Rectal smooth muscle tissue (tissue), 1 donor: ENCODE results near the gene TREML1.

ENCODE experiments used
- H3K27ac ChIP-seq: one replicate; pipeline ENCODE4 v1.7.0; 2013; ENCODE audit warnings: low read depth, low read length, inconsistent platforms
- H3K27me3 ChIP-seq: one replicate; pipeline ENCODE4 v1.7.0; 2013; ENCODE audit warnings: low read length; ENCODE audit not compliant: control insufficient read depth, insufficient read depth
- H3K36me3 ChIP-seq: one replicate; pipeline ENCODE4 v1.7.0; 2013; ENCODE audit warnings: low read length; ENCODE audit not compliant: control insufficient read depth, insufficient read depth
- H3K4me1 ChIP-seq: one replicate; pipeline ENCODE4 v1.7.0; 2013; ENCODE audit warnings: low read length; ENCODE audit not compliant: control insufficient read depth, insufficient read depth
- H3K4me3 ChIP-seq: one replicate; pipeline ENCODE4 v1.7.0; 2013; ENCODE audit warnings: low read length
- H3K9ac ChIP-seq: one replicate; pipeline ENCODE4 v1.7.0; 2013; ENCODE audit warnings: low read length

The TREML1 gene

DNA sequence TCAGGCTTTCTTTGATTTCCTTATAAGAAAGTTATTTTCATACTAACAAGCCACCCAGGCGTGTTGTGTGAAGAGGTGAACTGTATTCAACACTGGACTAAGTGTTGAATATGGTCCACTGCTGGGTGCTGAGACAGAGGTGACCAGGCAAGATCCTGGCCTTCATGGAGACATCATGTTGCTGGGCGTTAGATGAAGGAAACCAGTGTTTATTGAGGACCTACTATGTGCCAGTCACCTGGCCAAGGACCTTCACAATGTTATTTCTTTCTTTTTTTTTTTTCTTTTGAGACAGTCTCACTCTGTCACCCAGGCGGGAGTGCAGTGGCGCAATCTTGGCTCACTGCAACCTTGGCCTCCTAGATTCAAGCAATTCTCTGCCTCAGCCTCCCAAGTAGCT is 1.9 kb upstream of the TREML1 start:
- Histone ChIP-seq H3K27ac (no peak overlapping the region), H3K4me1 (no peaks in the 10 kb centered on the region), H3K4me3 (no peak overlapping the region), H3K36me3 (no peaks in the 10 kb centered on the region), H3K27me3 (no peaks in the 10 kb centered on the region), H3K9ac (no peak overlapping the region)

DNA sequence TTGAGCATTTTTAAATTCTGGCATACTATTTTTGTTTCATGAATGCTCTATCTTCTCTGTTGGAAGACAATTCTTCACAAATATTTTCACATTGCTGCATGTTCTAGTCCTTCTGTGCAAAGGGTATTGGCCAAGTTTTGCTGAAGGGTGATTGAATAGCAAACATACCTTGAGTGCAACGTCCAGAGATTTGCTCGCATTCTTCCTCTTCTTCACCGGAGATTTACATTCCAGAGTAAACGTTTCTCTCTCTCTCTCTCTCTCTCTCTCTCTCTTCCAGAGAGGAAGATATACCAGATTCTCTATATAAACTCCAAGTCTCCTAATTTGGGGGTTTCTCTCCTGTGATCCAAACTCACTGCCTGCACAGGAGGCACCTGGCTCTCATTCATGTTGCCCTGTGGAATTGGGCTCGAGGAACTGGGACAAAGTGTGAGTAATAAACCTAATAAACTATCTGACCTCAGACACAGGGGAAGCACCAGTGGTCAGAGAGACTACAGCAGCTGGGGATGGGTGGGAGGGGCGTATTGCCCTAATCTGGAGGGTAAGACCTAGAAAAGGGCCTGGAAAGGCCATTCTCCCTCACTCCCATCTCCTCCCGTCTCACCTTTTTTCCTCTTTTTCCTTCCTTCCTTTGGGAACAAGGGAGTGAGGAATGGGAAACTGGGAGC is 1.1 kb upstream of the TREML1 start:
- Histone ChIP-seq H3K4me3 (no peak overlapping the region), H3K27ac (no peak overlapping the region), H3K27me3 (no peaks in the 10 kb centered on the region), H3K36me3 (no peaks in the 10 kb centered on the region), H3K4me1 (no peaks in the 10 kb centered on the region), H3K9ac (no peak overlapping the region)

DNA sequence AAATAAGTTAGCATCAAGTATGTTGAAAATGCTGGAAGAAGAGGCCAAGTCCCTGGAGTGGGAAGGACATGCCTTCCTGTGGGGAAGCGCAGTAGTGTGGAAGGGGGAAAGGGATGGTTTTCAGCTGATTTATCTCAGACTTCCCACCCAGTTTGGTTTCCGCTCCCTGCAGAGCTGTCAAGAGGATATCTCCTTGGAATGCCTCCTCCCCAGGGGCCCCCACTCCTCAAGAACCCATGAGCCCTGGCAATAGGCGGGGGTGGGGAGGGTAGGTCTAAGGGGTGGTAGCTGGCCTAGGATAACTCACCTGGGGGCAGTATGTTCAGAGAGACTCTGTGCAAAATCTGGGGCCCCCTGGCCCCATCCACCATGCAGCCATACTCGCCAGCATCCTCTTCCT is 696 bp downstream of the TREML1 start:
- no peak overlapping the region for H3K27ac ChIP-seq
- H3K36me3 ChIP-seq: no peaks in the 10 kb centered on the region
- H3K9ac ChIP-seq: no peak overlapping the region
- no peaks in the 10 kb centered on the region for H3K4me1 ChIP-seq
- no peak overlapping the region for H3K4me3 ChIP-seq
- H3K27me3 ChIP-seq: no peaks in the 10 kb centered on the region

DNA sequence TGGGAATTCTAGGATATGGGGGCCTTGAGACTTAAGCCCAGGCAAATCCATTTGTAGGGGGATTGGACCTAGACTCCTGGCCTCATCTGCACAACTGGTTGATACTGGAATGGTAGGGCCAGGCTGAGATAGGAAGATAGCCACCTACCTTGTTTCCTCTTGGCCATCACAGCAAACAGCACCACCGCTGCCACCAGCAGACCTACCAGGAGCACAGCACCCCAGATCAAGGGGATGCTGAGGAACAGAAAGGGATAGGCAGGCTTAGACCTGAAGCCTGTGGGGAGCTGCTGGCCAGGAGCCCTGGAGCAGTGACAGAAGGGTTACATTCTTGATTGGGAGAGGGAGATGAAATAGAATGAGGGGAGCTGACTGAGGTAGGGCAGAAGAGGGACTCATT is 3.5 kb downstream of the TREML1 start:
- Histone ChIP-seq H3K4me3 (no peak overlapping the region), H3K9ac (no peak overlapping the region), H3K36me3 (no peaks in the 10 kb centered on the region), H3K27ac (no peak overlapping the region), H3K4me1 (no peaks in the 10 kb centered on the region), H3K27me3 (no peaks in the 10 kb centered on the region)

DNA sequence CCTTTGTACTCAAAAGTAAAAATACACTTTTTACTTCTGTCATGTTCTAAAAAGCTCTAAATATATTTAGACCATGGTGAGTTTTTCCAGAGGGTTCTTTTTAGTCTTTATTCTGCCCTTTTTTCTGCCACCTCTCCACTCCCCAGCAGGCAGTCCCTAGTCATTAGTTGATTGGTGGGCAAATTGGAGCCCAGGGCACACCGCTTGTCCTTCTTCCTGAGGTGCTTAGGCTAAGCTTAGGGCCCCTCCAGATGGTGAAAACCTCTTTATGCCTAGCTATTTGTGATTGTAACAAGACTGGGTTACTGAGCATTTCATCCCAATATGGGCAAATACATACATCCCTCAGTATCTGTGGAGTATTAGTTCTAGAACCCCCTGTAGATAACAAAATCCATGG is 6.2 kb downstream of the TREML1 start:
- Histone ChIP-seq H3K27me3 (no peaks in the 10 kb centered on the region), H3K4me1 (no peaks in the 10 kb centered on the region), H3K27ac (no peak overlapping the region), H3K4me3 (no peak overlapping the region), H3K9ac (no peak overlapping the region), H3K36me3 (no peaks in the 10 kb centered on the region)

DNA sequence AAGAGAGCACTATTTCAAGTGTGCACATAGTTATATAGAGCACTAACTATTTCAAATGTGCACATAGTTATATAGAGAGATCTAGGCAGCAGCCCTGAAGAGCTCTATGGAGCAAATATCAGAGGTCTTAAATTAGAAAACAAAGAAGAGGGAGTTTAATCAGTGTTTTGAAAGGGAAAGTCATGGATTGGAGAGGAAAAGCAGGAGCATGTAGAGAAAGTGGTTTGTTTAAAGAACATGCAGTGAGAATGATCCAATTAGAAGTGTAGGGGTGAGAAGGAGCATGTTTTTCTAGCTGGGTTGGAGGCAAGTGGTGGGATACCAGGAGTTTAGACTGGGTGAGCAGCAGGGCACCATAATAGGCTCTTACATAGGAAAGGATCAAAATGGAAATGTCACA is 17.2 kb downstream of the TREML1 start:
- no peaks in the 10 kb centered on the region for H3K4me1 ChIP-seq
- no peak overlapping the region for H3K4me3 ChIP-seq
- H3K27me3 ChIP-seq: no peaks in the 10 kb centered on the region
- H3K36me3 ChIP-seq: peaks cover 3% of the 10 kb centered on the region
- H3K27ac ChIP-seq: no peak overlapping the region
- no peak overlapping the region for H3K9ac ChIP-seq

DNA sequence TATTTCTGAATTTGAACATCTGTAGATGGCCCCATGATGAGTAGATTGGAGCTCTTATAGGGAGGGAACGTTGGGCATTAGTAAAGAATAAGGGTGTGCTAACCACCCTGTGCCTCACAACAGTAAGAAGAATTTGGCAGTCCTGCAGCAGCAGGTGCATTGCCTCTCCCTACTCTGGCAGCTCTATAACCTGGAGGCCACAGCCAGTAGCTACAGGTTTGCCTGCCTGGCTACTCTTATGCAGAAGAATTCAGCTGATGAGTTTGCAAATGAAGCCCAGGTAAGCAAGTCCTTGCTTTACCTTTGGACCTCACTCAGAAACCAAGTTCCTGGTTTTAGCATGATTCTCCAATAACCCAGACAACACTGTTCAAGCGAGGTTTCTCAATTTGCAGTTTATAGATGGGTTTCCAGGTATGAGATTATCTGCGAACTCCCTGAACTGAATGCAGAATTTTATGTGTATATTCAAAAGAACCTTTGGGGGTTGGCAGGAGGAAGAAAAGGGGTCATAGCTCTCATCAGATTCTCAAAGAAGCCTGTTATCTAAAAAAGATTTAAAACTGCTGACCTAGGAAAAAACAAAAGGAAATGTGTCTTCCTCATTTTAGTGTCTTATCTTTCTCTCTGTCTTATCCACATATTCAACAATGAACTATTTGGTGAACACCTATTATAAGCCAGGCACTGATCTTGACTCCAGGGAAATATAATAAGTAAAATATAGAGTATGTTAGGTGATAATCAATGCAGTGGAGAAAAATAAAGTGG is 18.9 kb downstream of the TREML1 start:
- Histone ChIP-seq H3K9ac (no peak overlapping the region), H3K4me3 (no peak overlapping the region), H3K27me3 (no peaks in the 10 kb centered on the region), H3K4me1 (no peaks in the 10 kb centered on the region), H3K27ac (no peak overlapping the region), H3K36me3 (peaks cover 3% of the 10 kb centered on the region)

DNA sequence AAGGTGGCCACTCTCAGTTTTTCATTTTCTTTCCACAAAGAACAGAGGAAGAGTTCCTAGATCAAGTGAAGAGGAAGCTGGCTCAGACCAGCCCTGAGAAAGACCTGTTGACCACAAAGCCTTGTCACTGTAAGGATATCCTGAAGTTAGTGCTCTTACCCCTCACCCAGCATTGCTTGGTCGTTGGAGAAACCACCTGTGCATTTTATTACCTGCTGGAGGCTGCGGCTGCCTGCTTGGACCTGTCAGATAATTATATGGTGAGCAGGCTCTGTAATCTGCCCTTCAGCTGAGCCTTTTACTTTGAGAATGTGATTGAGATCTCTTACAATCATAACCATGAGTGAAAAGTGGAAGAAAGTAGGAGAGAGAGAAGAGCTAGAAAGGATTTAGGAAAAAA is 21.9 kb downstream of the TREML1 start:
- no peak overlapping the region for H3K9ac ChIP-seq
- H3K27me3 ChIP-seq: no peaks in the 10 kb centered on the region
- no peak overlapping the region for H3K27ac ChIP-seq
- H3K4me1 ChIP-seq: no peaks in the 10 kb centered on the region
- H3K36me3 ChIP-seq: peaks cover 3% of the 10 kb centered on the region
- H3K4me3 ChIP-seq: no peak overlapping the region

DNA sequence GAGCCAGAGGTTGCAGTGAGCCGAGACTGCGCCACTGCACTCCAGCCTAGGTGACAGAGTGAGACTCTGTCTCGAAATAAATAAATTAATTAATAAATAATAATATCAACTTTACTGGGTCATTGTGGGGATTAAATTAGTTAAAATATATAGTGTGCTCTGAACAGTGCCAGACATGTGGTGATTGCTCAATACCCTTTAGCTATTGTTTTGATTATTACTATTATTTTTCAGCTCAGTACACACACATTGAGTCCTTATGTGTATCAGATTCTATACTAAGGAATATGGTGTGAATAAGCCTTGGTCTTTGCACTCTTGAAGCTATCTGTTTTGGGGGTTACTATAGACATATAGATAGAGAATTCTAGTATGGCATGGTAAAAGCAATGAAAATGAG is 28.9 kb downstream of the TREML1 start:
- H3K4me3 ChIP-seq: no peak overlapping the region
- no peaks in the 10 kb centered on the region for H3K36me3 ChIP-seq
- H3K27me3 ChIP-seq: no peaks in the 10 kb centered on the region
- no peaks in the 10 kb centered on the region for H3K4me1 ChIP-seq
- H3K9ac ChIP-seq: no peak overlapping the region
- no peak overlapping the region for H3K27ac ChIP-seq

DNA sequence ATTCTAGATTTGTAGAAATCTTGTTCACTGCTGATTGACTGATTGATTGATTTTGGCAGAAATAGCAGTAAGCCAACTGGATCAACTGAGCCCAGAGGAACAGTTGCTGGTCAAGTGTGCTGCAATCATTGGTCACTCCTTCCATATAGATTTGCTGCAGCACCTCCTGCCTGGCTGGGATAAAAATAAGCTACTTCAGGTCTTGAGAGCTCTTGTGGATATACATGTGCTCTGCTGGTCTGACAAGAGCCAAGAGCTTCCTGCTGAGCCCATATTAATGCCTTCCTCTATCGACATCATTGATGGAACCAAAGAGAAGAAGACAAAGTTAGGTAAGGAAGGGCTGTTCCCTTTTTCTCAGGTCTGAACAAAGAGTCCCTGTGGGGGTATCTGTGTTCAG is 31.2 kb downstream of the TREML1 start:
- no peak overlapping the region for H3K4me3 ChIP-seq
- no peaks in the 10 kb centered on the region for H3K27me3 ChIP-seq
- no peaks in the 10 kb centered on the region for H3K4me1 ChIP-seq
- no peaks in the 10 kb centered on the region for H3K36me3 ChIP-seq
- no peak overlapping the region for H3K9ac ChIP-seq
- no peak overlapping the region for H3K27ac ChIP-seq

DNA sequence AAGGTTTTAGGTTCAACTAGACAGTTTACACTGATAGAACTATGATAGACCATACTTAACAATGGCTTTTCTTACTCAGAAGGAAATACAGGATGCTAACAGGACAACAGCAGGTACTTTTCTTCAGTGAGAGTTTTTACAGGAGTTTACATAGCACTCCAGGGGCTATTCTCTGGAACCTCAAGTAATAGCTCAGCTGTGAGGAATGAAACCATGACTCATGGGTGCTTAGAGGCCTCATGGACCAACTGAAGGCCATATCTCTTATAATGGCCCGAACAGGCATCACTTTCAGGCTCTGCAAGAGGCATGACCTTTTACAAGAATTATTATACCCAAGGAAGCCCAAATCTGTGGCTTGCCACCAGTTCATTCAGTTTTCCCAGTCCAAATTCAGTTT is 31.8 kb downstream of the TREML1 start:
- Histone ChIP-seq H3K9ac (no peak overlapping the region), H3K36me3 (no peaks in the 10 kb centered on the region), H3K27me3 (no peaks in the 10 kb centered on the region), H3K4me3 (no peak overlapping the region), H3K4me1 (no peaks in the 10 kb centered on the region), H3K27ac (no peak overlapping the region)

DNA sequence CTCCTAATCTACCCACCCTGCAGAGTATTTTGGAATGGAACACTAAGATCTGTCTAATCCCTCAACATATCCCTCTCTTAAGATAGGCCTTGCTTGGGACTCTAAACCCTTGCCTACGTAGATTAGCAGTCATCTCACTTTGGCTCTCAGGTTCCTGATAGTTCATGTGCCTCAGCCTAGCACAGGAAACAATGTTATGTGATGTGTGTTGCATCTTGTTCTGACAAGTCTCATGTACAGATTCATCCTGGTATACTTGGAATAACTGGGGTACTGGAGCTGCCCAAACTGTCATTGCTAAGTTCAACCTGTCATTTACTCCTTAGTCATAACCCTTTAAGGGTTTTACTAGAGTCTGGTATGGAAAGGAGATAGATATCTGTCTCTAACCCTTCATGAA is 34.1 kb downstream of the TREML1 start:
- Histone ChIP-seq H3K9ac (no peak overlapping the region), H3K4me3 (no peak overlapping the region), H3K27ac (no peak overlapping the region), H3K4me1 (no peaks in the 10 kb centered on the region), H3K36me3 (no peaks in the 10 kb centered on the region), H3K27me3 (no peaks in the 10 kb centered on the region)

DNA sequence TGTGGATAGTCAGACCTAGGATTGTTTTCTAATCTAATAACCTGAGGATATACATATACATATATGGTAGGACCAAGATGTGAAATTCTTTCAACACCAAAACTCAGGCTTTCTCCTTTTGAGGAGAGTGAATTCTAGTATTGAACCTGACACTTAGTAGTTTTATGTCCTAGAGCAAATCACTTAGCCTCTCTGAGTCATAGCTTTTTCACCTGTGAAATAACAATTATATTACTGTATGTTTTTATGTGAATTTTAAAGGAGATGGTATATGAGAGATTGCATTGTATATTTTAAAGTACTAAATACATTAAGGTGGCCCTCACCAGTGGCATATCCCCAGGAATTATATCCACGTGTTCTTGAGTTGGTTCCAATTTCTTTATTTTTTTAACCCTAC is 34.6 kb downstream of the TREML1 start:
- H3K4me3 ChIP-seq: no peak overlapping the region
- no peak overlapping the region for H3K9ac ChIP-seq
- no peaks in the 10 kb centered on the region for H3K27me3 ChIP-seq
- no peaks in the 10 kb centered on the region for H3K4me1 ChIP-seq
- no peak overlapping the region for H3K27ac ChIP-seq
- no peaks in the 10 kb centered on the region for H3K36me3 ChIP-seq
